Measurements from ENCODE around the gene PROCA1.

DNA sequence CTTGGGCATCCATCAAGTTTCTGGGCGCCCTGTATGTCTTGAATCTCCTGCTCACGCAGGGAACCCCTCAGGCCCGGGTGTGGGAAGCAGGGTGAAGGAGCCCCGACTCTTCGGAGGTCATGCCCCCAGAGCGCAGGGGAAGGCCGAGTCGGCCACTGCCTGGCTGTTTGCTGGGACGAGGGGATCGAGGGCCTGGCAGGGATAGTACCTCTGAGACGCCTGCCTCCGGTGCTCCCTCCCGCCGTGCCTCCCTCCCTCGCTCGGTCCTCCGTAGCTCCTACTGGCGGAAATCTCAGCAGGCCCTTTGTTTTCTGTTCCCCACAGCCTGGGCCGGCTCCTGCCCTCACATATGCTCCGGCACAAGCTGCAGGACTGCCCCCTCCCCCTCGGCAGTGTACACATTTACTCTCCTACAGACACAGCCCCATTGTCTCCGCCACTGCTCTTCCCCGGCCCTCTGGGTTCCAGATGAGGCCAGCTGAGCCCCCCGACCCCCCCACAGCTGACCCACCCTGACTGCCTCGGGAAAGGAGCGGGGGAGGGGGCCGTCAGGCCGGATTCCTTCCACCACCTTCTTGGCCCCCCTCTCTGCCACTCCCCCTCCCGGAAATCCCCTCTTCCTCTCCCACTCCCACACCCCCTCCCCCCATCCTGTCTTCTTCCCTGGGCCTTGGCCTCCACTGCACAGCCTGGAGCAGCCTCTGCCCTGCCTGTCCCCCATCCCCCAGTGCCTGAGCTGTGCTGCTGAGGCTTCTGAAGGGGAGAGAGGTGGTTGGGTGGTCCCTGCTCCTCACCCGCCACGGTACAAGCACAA, 33.5 kb upstream of the PROCA1 start:
- TF ChIP-seq, protein P1, sequence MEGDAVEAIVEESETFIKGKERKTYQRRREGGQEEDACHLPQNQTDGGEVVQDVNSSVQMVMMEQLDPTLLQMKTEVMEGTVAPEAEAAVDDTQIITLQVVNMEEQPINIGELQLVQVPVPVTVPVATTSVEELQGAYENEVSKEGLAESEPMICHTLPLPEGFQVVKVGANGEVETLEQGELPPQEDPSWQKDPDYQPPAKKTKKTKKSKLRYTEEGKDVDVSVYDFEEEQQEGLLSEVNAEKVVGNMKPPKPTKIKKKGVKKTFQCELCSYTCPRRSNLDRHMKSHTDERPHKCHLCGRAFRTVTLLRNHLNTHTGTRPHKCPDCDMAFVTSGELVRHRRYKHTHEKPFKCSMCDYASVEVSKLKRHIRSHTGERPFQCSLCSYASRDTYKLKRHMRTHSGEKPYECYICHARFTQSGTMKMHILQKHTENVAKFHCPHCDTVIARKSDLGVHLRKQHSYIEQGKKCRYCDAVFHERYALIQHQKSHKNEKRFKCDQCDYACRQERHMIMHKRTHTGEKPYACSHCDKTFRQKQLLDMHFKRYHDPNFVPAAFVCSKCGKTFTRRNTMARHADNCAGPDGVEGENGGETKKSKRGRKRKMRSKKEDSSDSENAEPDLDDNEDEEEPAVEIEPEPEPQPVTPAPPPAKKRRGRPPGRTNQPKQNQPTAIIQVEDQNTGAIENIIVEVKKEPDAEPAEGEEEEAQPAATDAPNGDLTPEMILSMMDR (IDR thresholded peaks at IDR 0.05): no peak
- TF ChIP-seq POLR2A (IDR thresholded peaks at IDR 0.05): no peak
